HCT116 (cell line): ENCODE measurements around the gene ROR2. TPM values are rescaled to one million over a fixed set of nuclear protein-coding genes. Genes with fewer than 3 reads are reported as not detected.

Experiments
- ATAC-seq: fragments of 200-7000 bp; cut with Tn5 transposase; 2 replicates; pipeline ENCODE4 v1.9.1; 2020; ENCODE audit warnings: mild to moderate bottlenecking, moderate library complexity
- BruUV-seq: library from RNA; stranded (reverse); fragments of 400-500 nt; replicated peaks from 2 replicates; lab custom pipeline; 2021; lab: Mats Ljungman, UMichigan
- CTCF ChIA-PET: fragments of 300-600 bp; sonication (Branson Sonifier 250); formaldehyde crosslinking; loops from one replicate; lab custom pipeline; 2021; ENCODE audit warnings: antibody characterized with exemption; lab: Charles Lee
- POLR2A ChIA-PET: fragments of 300-600, 350-600 bp; sonication (Branson Sonifier 250); formaldehyde crosslinking; loops from one replicate; lab custom pipeline; 2021; ENCODE audit warnings: antibody characterized with exemption; lab: Charles Lee
- RAD21 ChIA-PET, 2 experiments: fragments of 300-600 bp; sonication (Branson Sonifier 250); formaldehyde crosslinking; loops; one replicate each; lab custom pipeline; 2023; ENCODE audit warnings: low total read pairs in 2 of 2; ENCODE audit not compliant: uncharacterized antibody in 2 of 2, unreplicated experiment in 2 of 2, low non-redundant PET in 1 of 2; lab: Charles Lee
- DNase-seq: peaks from one replicate; pipeline ENCODE4 v3.0.0-alpha.2; 2010; ENCODE audit warnings: low read depth, low spot score
- H2AFZ ChIP-seq: fragments of 200-600 bp; shearing (Covaris generic), sonication (generic); 2 replicates; pipeline ENCODE4 v1.6.1; 2017; ENCODE audit warnings: low read depth, mixed run types, mixed read lengths, antibody characterized with exemption, low read length; ENCODE audit not compliant: poor library complexity, severe bottlenecking
- H3K27ac ChIP-seq: 2 replicates; pipeline ENCODE4 v1.5.1; 2012; ENCODE audit warnings: low read depth, low read length
- H3K27me3 ChIP-seq: fragments of 200-600 bp; sonication (generic); 2 replicates; pipeline ENCODE4 v1.6.1; 2016; ENCODE audit warnings: mixed run types, low read length, mixed read lengths; ENCODE audit not compliant: insufficient read depth
- H3K36me3 ChIP-seq, 2 experiments: fragments of 200-500 bp in 1 of 2; fragments of 200-600 bp in 1 of 2; sonication (Bioruptor generic) in 1 of 2; sonication (generic) in 1 of 2; 2 replicates each; pipeline versions ENCODE4 v1.5.1 to v1.6.1; 2014 to 2016; ENCODE audit warnings: low read length in 2 of 2, inconsistent platforms in 1 of 2, mixed read lengths in 1 of 2, mixed run types in 1 of 2; ENCODE audit not compliant: insufficient read depth in 2 of 2, control insufficient read depth in 1 of 2
- H3K4me1 ChIP-seq, 2 experiments: fragments of 200-600 bp in 1 of 2; sonication (generic) in 1 of 2; 2 replicates each; pipeline versions ENCODE4 v1.5.1 to v1.6.1; 2012 to 2017; ENCODE audit warnings: low read length in 2 of 2, inconsistent platforms in 1 of 2, mild to moderate bottlenecking in 1 of 2, mixed read lengths in 1 of 2, mixed run types in 1 of 2, moderate library complexity in 1 of 2; ENCODE audit not compliant: insufficient read depth in 2 of 2, control insufficient read depth in 1 of 2
- H3K4me2 ChIP-seq: fragments of 200-600 bp; sonication (generic); 2 replicates; pipeline ENCODE4 v1.6.1; 2017; ENCODE audit warnings: mixed run types, low read length, mixed read lengths
- H3K4me3 ChIP-seq, 2 experiments: fragments of 200-600 bp in 1 of 2; sonication (generic) in 1 of 2; replicated peaks in 1 of 2; 2 replicates each; pipeline ENCODE4 v1.5.1; 2011 to 2016; ENCODE audit warnings: low read length in 2 of 2, control low read depth in 1 of 2, low read depth in 1 of 2, mild to moderate bottlenecking in 1 of 2, mixed read lengths in 1 of 2, mixed run types in 1 of 2
- H3K79me2 ChIP-seq: fragments of 200-600 bp; sonication (generic); 2 replicates; pipeline ENCODE4 v1.6.1; 2017; ENCODE audit warnings: mild to moderate bottlenecking, mixed run types, low read length, moderate library complexity, mixed read lengths; ENCODE audit not compliant: insufficient read depth
- H3K9ac ChIP-seq: fragments of 200-600 bp; sonication (generic); 2 replicates; pipeline ENCODE4 v1.6.1; 2016; ENCODE audit warnings: low read length, mixed read lengths
- H3K9me2 ChIP-seq: fragments of 200-600 bp; sonication (generic), shearing (Covaris generic); 2 replicates; pipeline ENCODE4 v1.6.1; 2017; ENCODE audit warnings: mixed run types, mild to moderate bottlenecking, moderate library complexity; ENCODE audit not compliant: insufficient read depth
- H3K9me3 ChIP-seq, 2 experiments: fragments of 200-500 bp in 1 of 2; fragments of 200-600 bp in 1 of 2; sonication (Bioruptor generic) in 1 of 2; sonication (generic) in 1 of 2; 2 replicates each; pipeline ENCODE4 v1.6.1; 2014 to 2017; ENCODE audit warnings: low read length in 2 of 2, mixed read lengths in 2 of 2, inconsistent platforms in 1 of 2, low read depth in 1 of 2, mild to moderate bottlenecking in 1 of 2, mixed run types in 1 of 2, moderate library complexity in 1 of 2; ENCODE audit not compliant: control insufficient read depth in 1 of 2, insufficient read depth in 1 of 2
- H4K20me1 ChIP-seq: fragments of 200-600 bp; sonication (generic), shearing (Covaris generic); 2 replicates; pipeline ENCODE4 v1.6.1; 2017; ENCODE audit warnings: mixed run types, mild to moderate bottlenecking, moderate library complexity; ENCODE audit not compliant: insufficient read depth
- CBX3 ChIP-seq: IDR thresholded peaks from 2 replicates; pipeline ENCODE4 v1.6.1; 2012; ENCODE audit warnings: low read depth
- EGR1 ChIP-seq: IDR thresholded peaks from 2 replicates; pipeline ENCODE4 v1.6.1; 2012; ENCODE audit warnings: low read depth
- ELF1 ChIP-seq: IDR thresholded peaks from 2 replicates; pipeline ENCODE4 v1.6.1; 2012; ENCODE audit warnings: low read depth, borderline replicate concordance
- EZH2 ChIP-seq: fragments of 200-600 bp; sonication (generic); IDR thresholded peaks from 2 replicates; pipeline ENCODE4 v1.6.1; 2017; ENCODE audit warnings: antibody characterized with exemption, mixed run types
- EZH2phosphoT487 ChIP-seq: fragments of 200-600 bp; IDR thresholded peaks from 2 replicates; pipeline ENCODE4 v1.6.1; 2018; ENCODE audit warnings: antibody characterized with exemption, borderline replicate concordance
- JUND ChIP-seq: IDR thresholded peaks from 2 replicates; pipeline ENCODE4 v1.6.1; 2012
- POLR2A ChIP-seq: IDR thresholded peaks from 2 replicates; pipeline ENCODE4 v1.7.0; 2011; ENCODE audit warnings: borderline replicate concordance; ENCODE audit not compliant: insufficient read depth, insufficient read length; ENCODE audit errors: extremely low read depth
- POLR2AphosphoS5 ChIP-seq: IDR thresholded peaks from 2 replicates; pipeline ENCODE4 v1.6.1; 2011; ENCODE audit warnings: mild to moderate bottlenecking, low read depth, low read length, moderate library complexity
- RAD21 ChIP-seq: IDR thresholded peaks from 2 replicates; pipeline ENCODE4 v1.6.1; 2012; ENCODE audit warnings: low read depth, mild to moderate bottlenecking
- SIN3A ChIP-seq: IDR thresholded peaks from 2 replicates; pipeline ENCODE4 v1.6.1; 2012; ENCODE audit warnings: low read depth
- SRF ChIP-seq: IDR thresholded peaks from 2 replicates; pipeline ENCODE4 v1.6.1; 2012; ENCODE audit warnings: low read depth
- ZFX ChIP-seq: fragments of 450-650 bp; IDR thresholded peaks from 2 replicates; pipeline ENCODE4 v1.6.1; 2017
- ZNF274 ChIP-seq: fragments of 200-500 bp; sonication (Bioruptor generic); IDR thresholded peaks from 2 replicates; pipeline ENCODE4 v1.6.1; 2014; ENCODE audit warnings: mild to moderate bottlenecking, low read depth, low read length, inconsistent platforms
- intact Hi-C: fragments of 100-400 bp; cut with micrococcal nuclease; formaldehyde crosslinking; loops from 2 replicates; pipeline ENCODE4 v1.10.0; 2022
- total RNA-seq: library from RNA; stranded (reverse); gene quantifications from one replicate; pipeline ENCODE4 v1.2.1, GENCODE V29; 2021; ENCODE audit not compliant: unreplicated experiment
- TF ChIP-seq, protein P1 (sequence below): IDR thresholded peaks from 2 replicates; pipeline ENCODE4 v1.6.1; 2012
- TF ChIP-seq, protein P2 (sequence below): IDR thresholded peaks from 2 replicates; pipeline ENCODE4 v1.6.1; 2011; ENCODE audit warnings: mild to moderate bottlenecking, low read length, moderate library complexity; ENCODE audit not compliant: insufficient replicate concordance; ENCODE audit errors: extremely low read depth
- TF ChIP-seq, protein P3 (sequence below): IDR thresholded peaks from 2 replicates; pipeline ENCODE4 v1.6.1; 2012

Gene ROR2
- total RNA-seq, 1 experiment from 2014 or later = 15.7 TPM

DNA sequence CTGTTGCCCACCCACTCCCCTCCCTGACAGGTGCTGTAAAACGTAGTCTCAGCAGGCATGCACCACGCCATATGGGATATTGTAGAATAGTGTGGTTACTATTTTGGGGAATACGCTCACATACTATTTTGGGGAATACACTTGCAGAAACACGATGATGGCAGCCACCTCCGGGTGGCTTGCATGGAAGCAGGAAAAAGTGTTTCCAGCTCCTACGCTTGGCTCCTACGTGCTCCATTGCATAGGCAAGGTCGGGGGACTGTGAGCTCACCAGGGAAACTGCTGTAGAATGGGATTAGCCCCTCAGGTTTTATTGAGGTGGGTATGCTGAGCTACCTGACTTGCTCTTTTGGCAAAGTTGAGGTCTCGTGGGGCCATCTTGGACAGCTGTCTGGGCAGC, 366.1 kb downstream of the ROR2 start:
- ATAC-seq = no peak
- H3K27me3 ChIP-seq = no peaks in the 10 kb centered on the region
- H3K4me3 ChIP-seq = no peak overlapping the region
- H2AFZ ChIP-seq = no peak overlapping the region
- no peak overlapping the region for H3K27ac ChIP-seq
- H3K4me2 ChIP-seq = no peak overlapping the region
- H3K4me1 ChIP-seq = no peaks in the 10 kb centered on the region
- TF ChIP-seq JUND = no peak
- TF ChIP-seq EZH2 = no peak
- TF ChIP-seq ZNF274 = no peak
- TF ChIP-seq, all 23 proteins: peak for 0
- no peaks in the 10 kb centered on the region for H3K79me2 ChIP-seq
- H4K20me1 ChIP-seq = no peaks in the 10 kb centered on the region
- ChIA-PET CTCF (interaction anchor here (0.8 kb wide), 1 partner anchor 143 kb away, joined by 4 read pairs; no protein-coding TSS in a partner anchor), POLR2A (no interaction called here), RAD21 (no interaction called here)
- intact Hi-C loops = no loop called here
- no peak for DNase-seq
- H3K36me3 ChIP-seq = no peaks in the 10 kb centered on the region
- H3K9me2 ChIP-seq = no peaks in the 10 kb centered on the region
- H3K9ac ChIP-seq = no peak overlapping the region
- no TSS peak for BruUV-seq
- H3K9me3 ChIP-seq = no peaks in the 10 kb centered on the region

DNA sequence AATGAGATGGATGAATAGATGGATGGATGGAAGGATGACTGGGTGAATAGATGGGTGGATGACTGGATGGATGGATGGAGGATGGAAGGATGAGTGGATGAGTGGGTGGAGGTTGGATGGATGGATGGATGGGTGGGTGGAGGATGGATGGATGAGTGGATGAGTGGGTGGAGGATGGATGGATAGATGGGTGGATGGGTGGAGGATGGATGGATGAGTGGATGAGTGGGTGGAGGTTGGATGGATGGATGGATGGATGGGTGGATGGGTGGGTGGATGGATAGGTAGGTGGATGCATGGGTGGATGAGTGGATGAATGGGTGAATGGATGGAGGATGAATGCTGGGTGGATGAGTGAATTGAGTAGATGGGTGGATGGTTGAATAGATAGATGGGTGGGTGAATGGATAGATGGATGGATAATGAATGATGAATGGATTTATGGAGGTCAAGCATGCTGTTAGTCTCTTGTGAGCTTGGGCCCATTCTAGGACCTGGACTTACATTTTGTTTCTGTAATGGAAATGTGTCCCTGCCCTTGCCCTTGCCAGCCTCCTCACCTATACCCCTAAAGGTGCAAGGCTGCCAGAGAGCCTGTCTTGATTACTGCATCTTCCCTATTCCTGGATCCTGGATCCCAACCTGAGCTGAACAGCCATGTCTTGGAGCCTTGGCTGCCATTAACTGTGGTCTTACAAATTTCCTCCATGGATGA, 366.7 kb downstream of the ROR2 start:
- Histone ChIP-seq H4K20me1 (no peaks in the 10 kb centered on the region), H3K9me2 (no peaks in the 10 kb centered on the region), H3K4me2 (no peak overlapping the region), H3K27me3 (0 out of 2 replicates have a peak, but pooled peaks cover 5% of the 10 kb centered on the region), H3K4me1 (no peaks in the 10 kb centered on the region), H3K4me3 (no peak overlapping the region), H3K27ac (no peak overlapping the region), H3K79me2 (no peaks in the 10 kb centered on the region), H3K9me3 (no peaks in the 10 kb centered on the region), H3K36me3 (no peaks in the 10 kb centered on the region), H3K9ac (no peak overlapping the region), H2AFZ (no peak overlapping the region)
- ChIA-PET CTCF (no interaction called here), POLR2A (no interaction called here), RAD21 (no interaction called here)
- no peak for DNase-seq
- intact Hi-C loops = no loop called here
- no peak for ATAC-seq
- TF ChIP-seq POLR2AphosphoS5 = no peak
- TF ChIP-seq ZNF274 = no peak
- TF ChIP-seq CBX3 = no peak
- TF ChIP-seq JUND = no peak
- TF ChIP-seq, protein P1, sequence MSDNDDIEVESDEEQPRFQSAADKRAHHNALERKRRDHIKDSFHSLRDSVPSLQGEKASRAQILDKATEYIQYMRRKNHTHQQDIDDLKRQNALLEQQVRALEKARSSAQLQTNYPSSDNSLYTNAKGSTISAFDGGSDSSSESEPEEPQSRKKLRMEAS = no peak
- no peak for TF ChIP-seq RAD21
- TF ChIP-seq, protein P2, sequence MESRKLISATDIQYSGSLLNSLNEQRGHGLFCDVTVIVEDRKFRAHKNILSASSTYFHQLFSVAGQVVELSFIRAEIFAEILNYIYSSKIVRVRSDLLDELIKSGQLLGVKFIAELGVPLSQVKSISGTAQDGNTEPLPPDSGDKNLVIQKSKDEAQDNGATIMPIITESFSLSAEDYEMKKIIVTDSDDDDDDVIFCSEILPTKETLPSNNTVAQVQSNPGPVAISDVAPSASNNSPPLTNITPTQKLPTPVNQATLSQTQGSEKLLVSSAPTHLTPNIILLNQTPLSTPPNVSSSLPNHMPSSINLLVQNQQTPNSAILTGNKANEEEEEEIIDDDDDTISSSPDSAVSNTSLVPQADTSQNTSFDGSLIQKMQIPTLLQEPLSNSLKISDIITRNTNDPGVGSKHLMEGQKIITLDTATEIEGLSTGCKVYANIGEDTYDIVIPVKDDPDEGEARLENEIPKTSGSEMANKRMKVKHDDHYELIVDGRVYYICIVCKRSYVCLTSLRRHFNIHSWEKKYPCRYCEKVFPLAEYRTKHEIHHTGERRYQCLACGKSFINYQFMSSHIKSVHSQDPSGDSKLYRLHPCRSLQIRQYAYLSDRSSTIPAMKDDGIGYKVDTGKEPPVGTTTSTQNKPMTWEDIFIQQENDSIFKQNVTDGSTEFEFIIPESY = no peak
- TF ChIP-seq EZH2phosphoT487 = no peak
- no peak for TF ChIP-seq ELF1
- TF ChIP-seq SRF = no peak
- no peak for TF ChIP-seq SIN3A
- TF ChIP-seq, protein P3, sequence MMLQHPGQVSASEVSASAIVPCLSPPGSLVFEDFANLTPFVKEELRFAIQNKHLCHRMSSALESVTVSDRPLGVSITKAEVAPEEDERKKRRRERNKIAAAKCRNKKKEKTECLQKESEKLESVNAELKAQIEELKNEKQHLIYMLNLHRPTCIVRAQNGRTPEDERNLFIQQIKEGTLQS = no peak
- TF ChIP-seq EGR1 = no peak
- TF ChIP-seq ZFX = no peak
- no peak for TF ChIP-seq POLR2A
- no TSS peak for BruUV-seq
